ENCODE results near the gene TOGARAM2. TPM values are rescaled to one million over a fixed set of nuclear protein-coding genes. Genes with fewer than 3 reads are reported as not detected.

TOGARAM2 gene
- total RNA-seq, 2 donors from 2014 or later = 0.49 to 2.4 TPM

Other genes starting within 250 kb of the TOGARAM2 start
- gene PPP1CB, start 229.5 kb upstream of the TOGARAM2 start, total RNA-seq = 100 to 1,000 TPM; 326 to 585 TPM
- 1 to 10 TPM; 3.0 to 5.3 TPM for gene SPDYA, start 170.5 kb upstream of the TOGARAM2 start, total RNA-seq
- gene TRMT61B, start 111.0 kb upstream of the TOGARAM2 start, total RNA-seq = 10 to 100 TPM in 1 of 2 donors, 1 to 10 TPM in 1; 6.0 to 13.6 TPM
- gene WDR43, start 86.6 kb upstream of the TOGARAM2 start, total RNA-seq = 10 to 100 TPM; 19.8 to 76.4 TPM
- gene PCARE, start 93.2 kb downstream of the TOGARAM2 start, total RNA-seq = not detected
- gene CLIP4, start 134.1 kb downstream of the TOGARAM2 start, total RNA-seq = 10 to 100 TPM; 31.3 to 54.0 TPM

Measured in thoracic aorta (tissue), 2 donors.